ENCODE measurements around the gene SOX5.

DNA sequence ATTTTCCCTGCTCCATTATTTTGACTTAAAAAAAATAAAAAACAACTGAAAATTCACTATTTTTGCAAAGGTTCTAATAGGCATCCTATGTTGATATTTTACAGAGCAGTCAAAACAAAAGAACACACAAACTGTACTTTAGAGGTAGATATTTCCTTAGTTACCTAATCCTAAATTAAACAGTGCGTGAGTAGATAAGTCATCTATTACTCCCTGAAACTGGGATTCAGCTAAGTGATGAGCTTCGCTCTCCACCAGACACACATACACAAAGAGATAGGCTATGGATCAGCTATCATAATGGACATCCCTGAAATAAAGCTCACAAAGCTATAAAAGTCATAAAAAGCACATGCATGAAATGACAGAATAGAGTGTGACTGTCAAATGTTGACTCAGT, 398.7 kb downstream of the SOX5 start:
- no peak for TF ChIP-seq POLR2AphosphoS5 (IDR thresholded peaks at IDR 0.05; ENCODE audit: low read depth, low read length)
- no peak for TF ChIP-seq POLR2A (IDR thresholded peaks at IDR 0.05; ENCODE audit: low read depth, low read length)
- TF ChIP-seq SPI1 (IDR thresholded peaks at IDR 0.05; ENCODE audit: low read depth, low read length): no peak
- TF ChIP-seq TAF1 (IDR thresholded peaks at IDR 0.05; ENCODE audit: low read depth, low read length): no peak
- no peak for TF ChIP-seq POU2F2 (IDR thresholded peaks at IDR 0.05; ENCODE audit: low read depth, low read length)
